Left hindlimb (tissue), 1 donor: ENCODE data around the gene COLQ.
"Not testable (repeated sequence)": the region's sequence is repeated elsewhere in the genome, so short reads cannot be mapped to it uniquely, and the experiment has no call there.

Source experiments
- DNase-seq: peaks from one replicate; pipeline ENCODE4 v3.0.0-alpha.2; 2018

Gene COLQ

DNA sequence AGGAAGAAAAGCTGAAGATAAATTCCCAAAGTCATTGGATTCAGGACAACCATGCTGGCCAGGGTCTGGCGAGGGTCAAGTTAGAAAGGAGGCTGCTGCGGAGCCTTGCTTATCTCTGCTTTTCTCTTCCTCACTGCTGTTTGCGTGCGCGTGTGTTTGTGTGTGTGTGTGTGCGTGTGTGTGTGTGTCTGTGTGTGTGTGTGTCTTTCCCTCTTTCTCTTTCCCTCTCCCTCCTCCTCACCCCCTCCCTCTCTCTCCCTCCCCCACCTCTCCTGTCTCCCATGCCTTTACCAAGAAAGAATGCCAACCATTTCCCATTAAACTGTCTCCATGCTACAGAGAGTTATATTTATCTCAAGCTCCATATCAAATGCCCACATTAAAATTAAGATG is at the start of gene COLQ:
Gene COLQ, minus strand, starts transcription at position 134 of the 393 bp plus-strand sequence. Its CDS starts 81 bp downstream, at position 53.
- DNase-seq: no peak

DNA sequence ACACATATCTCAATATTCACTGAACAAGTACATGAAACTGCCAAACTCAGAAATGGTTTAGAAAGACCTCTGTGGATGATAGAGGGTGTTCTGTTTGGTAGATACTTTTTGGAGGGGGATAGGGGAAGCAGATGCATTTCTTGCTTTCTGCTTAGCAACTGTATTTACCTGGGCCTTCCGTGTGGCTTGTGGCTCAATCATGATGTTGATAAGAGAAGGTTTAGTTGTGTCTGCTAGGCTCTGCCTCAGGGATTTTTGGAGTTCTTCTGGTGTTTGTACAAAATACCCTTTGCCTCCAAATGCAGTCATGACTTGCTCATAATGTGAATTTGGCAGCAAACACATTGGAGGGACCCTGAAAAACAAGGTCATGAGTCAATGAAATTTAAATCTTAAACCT is 41.7 kb upstream of the COLQ start:
- DNase-seq: no peak

DNA sequence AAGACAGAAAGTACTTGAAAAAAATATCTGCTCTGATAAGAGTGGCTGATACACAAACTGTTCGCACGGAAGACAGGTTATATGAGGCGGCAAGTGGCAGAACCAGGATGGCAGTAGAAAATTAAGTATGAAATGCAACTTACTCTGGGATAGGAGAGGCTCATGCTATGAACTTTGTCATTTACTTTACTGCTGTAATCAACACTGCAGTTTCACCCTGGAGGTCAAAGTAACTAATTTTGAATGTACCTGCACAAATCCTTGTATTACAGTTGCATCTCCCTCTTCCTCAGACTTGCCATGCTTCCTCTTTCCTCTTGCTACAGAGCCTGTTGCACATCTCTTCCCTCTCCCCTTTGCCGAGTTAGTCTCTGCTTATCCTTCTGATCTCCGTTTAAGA is 41.1 kb upstream of the COLQ start:
- no peak for DNase-seq

DNA sequence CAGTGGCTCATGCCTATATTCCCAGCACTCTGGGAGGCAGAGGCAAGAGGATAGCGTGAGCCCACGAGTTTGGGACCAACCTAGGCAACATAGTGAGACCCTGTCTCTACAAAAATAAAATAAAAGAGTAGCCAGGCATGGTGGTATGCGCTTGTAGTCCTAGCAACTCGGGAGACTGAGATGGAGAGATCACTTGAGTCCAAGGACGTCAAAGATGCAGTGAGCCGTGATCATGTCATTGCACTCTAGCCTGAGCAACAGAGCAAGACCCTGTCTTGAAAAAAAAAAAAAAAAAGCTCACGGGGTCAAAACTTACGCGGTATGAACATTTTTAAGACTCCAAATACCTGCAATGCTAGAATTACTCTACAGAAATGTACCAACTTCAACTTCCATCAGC is 37.1 kb upstream of the COLQ start:
- DNase-seq: no peak

DNA sequence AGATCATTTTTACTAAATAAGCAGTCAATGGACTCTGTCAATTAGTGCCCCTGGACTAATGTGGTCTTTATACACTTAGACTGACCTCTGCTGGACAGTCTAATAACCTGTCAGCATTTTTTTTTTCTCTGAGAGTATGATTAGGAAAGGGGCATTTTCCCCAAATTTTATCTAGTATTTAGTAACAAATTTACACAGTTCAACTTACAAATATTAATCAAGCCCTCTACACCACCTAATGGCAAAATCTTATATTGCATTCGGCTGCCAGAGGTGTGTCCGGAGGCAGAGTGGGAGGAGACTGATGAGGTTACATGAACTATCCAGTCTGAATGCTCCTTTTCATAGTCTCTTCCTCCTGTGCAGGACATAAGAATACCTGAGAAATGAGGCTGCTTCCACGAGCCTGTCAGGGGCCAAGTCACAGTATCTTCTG is 36.0 kb upstream of the COLQ start:
- DNase-seq: no peak

DNA sequence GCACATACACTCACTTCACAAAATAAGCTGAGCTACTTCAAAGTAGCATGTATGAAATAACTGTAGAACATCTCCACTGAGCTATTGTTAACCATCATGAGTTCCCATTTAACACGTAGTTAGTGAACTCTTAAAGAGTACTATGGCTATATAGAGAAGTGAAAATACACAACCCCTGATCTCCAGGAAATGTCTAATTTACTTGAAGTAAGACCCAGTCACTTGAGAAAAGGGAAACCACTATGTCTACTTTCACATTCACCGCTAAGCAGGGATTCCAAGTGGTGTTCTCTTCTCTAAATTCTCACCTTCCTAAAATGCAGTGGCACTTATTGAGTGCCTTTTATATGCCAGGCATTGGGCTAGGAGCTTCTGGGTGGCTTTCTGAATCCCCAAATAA is 35.0 kb upstream of the COLQ start:
- no peak for DNase-seq

DNA sequence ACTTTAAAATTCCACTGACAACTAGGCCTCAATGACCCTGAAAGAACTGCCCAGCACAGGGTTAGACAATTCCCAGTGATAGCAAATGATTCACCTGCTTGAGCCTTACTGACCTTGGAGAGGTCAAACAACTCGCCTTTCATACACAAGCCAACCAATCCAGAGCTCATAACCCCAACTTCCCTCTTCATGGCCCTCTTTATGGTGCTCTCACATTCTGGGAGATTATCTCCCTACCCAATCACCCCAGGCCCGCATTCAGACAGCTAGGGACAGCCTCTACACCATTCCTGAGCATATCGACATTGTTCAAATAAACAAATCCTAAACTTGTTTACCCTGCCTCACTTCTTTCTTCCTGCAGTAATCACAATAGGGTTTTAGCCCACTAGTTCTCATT is 32.2 kb upstream of the COLQ start:
- no peak for DNase-seq

DNA sequence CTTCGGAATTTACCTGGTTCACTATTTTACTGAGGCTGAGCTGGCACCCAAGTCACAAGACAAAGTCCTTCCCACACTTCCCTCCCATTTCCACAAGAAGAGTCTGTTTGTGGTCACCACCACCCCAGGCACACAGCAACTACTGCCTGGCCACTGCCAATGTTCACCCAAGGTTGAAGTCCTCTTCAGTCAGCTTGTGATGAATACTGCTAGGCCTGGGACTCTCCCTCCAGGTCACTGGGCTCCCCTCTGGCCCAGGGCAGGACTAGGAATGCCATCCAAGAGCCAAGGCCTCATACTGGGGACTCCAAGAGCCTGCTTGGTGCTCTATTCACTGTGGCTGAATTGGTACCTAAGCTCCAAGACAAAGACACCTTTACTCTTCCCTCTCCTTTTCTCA is 30.4 kb upstream of the COLQ start:
- DNase-seq: no peak

DNA sequence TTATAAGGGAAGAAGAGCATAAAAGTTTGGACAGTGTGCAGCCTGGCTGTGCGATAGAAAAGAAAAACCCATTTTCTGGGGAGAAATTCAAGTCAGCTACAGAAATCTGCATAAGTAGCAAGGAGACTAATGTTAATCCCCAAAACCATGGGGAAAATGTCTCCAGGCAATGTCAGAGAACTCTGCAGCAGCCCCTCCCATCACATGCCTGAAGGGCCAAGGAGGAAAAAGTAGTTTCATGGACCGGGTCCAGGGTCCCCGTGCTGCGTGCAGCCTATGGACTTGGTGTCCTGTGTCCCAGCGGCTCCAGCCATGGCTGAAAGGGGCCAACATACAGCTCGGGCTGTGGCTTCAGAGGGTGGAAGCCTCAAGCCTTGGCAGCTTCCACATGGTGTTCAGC is 28.3 kb upstream of the COLQ start:
- no peak for DNase-seq

DNA sequence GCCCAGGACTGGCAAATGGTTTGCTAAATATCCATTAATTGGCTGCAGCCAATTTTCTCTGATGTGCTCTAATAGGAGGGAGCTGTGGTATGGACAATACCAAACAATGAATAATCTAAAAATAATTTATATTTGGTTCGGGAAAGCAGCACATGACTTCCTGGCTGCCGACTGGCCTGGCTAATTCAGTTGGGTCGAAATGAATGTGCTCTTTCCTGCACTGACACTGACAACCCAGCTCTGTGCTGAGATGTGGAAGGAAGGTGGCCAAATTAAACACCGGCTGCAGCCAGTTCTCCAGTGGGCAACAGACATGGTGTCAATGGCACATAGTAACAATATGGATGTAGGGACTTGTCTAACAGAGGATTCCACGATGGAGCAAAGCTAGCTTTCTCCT is 21.1 kb upstream of the COLQ start:
- no peak for DNase-seq

DNA sequence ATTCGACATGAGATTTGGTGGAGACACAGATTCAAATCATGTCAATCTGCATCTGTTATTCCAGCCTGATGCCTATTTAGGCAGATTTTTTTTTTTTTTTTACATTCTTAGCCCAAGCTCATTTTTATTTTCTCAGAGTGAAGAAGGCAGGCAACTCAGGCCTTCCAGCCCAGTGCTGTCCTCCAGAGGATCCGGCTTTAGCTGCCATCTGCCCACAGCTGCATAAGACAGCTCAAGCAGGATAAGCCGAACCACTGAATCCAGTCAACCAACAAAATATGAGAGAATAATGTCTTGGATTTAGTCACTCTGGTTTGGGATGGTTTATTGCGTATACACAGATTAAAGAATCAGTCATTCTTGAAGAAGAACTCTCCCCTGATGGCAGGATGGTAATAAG is 19.9 kb upstream of the COLQ start:
- DNase-seq: no peak

DNA sequence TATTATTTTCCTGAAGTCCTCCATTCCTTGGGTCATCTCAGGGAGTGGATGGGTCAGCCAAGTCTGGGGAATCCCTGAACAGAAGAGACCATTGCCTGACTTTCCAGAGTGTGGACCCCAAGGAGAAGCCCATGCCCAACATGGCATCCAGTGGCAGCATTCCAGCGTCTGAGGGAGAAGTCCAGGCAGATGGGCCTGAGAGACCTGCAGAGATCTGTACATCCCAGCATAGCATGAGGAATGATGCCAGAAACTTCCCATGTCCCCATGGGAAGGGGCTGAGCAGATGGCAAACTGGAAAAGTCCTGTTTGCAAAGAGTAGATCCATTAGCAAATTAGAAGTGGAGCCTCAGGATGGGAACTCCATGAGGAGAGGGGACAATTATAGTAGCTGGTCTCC is 17.6 kb upstream of the COLQ start:
- no peak for DNase-seq

DNA sequence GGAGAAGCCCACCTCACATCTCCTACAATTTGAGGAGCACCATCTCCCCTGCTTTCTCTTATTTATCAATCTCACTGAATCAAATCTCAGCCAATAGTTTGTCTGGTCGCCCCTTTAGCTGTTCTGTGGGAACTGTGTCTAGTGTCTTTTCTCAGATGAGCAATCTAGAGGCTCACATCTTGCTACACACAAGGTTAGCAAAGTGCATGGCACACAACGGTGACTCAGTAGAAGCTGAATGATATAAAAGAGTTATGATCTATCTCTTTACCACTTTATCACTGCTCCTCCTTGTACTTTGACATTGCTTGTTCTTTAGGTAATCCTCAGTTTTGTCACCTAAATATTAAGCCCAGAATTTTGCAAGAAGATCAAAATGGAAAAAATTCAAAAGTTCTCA is 16.8 kb upstream of the COLQ start:
- no peak for DNase-seq

DNA sequence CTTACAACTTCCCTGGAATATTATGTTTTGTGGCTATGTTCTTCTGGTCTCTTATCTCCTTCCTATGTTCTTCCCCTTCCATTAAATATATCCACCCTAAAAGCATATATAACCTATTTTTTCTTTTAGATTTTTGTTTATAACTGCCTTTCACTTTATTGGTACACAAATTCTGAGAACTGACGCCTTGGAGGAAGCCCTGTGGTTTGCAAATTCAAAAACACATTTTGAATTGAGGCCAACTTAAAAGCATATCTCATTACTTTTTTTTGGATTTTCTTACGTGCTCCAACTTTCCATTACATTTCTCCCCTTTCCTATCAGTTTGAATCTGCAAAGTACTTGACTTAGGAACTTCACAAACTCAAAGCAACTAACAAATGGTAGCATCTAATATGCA is 15.3 kb upstream of the COLQ start:
- DNase-seq: no peak

DNA sequence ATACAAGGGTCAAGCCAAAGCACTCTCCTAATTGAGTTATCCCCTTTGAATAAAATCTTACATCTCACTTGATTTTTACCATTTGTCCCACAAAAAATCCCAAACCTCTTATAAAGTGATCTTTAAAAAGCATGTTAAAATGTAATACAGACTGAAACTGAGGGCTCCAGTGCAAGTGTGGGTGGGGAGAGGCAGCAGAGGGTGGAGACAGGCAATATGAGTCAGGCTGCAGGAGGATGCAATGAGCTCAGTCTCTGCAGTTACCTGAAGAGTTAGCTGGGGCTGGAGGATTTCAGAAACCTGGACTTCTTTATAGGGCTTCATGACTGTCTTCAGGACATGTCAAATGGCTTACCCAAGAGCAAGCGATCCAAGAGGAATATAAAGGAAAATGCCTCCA is 14.2 kb upstream of the COLQ start:
- DNase-seq: no peak

DNA sequence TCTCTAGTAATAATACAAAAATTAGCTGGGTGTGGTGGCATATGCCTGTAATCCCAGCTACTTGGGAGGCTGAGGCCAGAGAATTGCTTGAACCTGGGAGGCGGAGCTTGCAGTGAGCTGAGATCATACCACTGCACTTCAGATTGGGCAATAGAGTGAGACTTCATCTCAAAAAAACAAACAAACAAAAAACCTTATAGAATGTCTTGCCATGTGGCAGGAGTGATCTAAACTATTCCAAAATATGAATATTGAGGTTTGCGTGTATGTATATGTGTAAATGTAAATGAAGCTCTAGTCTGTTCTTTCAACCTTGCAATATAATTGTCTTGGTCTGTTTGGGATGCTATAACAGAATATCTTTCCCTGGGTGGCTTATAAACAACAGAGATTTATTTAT is 11.1 kb upstream of the COLQ start:
- DNase-seq: not testable (repeated sequence)

DNA sequence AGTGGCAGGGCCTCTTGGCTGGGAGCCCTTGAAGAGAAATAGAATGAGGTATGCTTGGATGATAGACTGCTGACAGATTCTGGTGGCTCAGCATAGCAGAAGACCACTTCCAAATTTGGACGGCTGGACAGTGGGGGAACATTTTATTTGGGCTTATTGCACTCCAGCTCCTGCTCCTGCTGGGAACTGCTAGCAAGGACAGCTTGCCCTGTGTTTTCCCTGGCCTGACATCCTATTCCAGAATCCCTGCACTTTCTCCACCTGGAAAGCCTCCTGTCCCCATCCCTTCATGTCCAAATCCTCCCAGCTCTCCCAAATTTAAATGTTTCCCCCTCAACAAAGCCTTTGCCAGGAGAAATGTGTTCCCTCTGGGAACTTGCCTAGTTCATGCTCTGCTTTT is 9.8 kb upstream of the COLQ start:
- no peak for DNase-seq

DNA sequence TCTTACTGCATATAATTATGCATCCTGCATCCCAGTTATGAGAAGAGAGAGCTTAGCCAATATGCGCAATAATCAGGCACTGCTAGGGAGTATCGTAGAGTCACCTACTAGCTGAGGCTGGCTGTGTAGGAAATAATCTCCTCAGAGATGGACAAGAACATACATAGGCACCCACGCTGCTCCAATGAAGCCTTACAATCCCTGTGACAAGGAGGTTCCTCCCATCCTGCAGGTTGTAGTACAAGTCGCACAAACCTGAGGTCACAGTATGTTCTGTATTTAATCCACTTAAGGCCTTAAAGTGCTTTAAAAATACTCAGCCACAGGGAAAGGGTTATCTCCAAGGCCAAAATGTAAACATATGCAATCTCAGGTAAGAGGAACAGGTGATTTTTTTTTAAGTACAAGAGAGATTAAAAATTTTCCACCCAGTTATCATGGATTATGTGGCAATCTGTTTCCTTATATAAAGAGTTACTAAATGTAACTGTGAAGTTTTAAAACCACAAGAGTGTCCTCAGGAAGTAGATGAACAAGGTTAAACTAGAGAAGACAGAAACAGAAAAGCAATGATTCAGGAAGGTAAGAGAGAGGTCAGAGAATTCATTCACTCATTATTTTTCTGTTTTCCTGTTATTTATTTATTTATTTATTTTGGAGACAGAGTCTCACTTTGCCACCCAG is 7.5 kb upstream of the COLQ start:
- DNase-seq: no peak

DNA sequence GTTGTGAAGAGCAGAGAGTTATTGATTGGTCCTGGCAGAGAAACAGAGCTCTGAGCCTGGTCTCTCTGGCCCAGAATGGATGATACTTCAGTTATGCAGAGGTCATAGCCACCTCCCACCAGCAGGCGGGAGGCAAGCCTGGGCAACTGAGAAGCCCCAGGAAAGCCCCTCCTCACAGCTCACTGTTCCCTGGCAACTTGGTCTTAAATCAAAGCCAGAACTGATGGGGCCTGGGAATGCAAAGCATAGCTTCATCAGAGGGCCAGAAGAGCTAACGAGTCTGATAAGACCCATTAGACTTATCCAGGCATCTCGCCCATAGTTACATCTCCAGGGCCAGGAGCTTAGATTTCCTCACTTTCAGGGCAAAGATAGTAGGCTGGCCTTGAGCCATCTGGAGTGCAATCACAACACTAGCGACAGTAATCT is 5.5 kb upstream of the COLQ start:
- no peak for DNase-seq

DNA sequence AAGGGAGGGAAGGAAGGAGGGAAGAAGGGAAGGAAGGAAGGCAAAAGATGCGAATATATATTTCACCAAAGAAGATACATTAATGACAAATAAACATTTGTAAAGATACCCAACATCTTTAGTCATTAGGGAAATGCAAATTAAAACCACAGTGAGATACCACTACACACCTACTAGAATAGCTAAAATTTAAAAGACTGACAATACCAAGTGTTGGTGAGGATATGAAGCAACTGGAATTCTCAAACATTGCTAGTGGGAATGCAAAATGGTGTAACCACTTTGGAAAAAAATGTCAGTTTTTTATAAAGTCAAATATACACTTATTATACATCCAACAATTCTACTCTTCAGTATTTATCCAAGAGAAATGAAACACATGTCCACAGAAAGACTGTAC is 4.3 kb upstream of the COLQ start:
- DNase-seq: no peak

DNA sequence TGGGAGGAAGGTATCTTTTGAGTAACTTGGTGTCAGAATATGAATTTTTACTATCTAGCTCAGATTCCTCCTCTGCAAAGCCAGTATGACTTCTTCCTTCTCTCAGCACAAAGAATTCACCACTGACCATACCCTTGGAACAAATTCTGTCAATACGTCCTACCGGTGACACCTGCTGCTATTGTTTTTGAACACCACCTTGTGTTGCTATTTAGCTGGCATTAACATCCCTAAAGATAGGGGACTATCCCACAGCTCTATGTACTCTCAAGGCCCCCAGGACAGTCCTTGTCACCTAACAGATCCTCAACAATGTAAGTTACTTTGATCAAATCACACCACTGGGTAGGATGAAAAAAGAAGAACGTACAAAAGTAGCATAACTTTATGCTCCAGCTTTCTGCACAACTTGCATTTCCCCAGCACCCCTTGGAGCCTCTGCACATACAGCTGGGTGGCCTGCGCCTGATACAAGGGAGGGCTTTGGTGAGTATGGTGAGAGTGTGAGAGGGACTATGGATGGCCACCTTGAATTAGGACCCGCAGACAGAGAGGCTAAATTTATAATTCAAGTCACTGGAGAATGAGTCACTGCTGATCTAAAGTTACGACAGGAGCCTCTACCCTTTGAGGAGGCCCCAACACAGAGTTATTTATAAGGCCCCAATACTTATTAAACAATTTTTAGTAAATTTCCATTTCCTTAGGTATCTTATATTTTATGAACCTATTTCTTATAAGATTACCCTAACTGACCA is 2.3 kb upstream of the COLQ start:
- DNase-seq: no peak

DNA sequence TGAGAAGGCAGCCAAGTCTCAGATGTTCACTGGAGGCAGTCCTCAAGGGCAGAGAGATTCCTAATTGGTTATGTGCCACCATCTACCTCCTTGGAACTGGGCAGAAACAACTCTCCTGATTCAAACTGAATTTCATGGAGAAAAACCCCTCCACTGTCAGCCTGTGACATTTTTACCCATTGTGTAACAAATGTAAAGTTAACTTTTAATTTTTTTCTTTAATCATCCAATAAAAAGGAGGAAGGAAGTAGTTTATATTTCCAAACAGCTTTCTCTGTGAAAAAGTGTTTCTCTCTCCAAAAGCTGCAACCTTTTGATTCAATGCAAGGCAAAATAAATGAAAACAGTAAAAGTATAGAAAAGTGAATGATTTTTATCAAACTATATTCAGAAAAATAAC is 510 bp upstream of the COLQ start:
- no peak for DNase-seq

DNA sequence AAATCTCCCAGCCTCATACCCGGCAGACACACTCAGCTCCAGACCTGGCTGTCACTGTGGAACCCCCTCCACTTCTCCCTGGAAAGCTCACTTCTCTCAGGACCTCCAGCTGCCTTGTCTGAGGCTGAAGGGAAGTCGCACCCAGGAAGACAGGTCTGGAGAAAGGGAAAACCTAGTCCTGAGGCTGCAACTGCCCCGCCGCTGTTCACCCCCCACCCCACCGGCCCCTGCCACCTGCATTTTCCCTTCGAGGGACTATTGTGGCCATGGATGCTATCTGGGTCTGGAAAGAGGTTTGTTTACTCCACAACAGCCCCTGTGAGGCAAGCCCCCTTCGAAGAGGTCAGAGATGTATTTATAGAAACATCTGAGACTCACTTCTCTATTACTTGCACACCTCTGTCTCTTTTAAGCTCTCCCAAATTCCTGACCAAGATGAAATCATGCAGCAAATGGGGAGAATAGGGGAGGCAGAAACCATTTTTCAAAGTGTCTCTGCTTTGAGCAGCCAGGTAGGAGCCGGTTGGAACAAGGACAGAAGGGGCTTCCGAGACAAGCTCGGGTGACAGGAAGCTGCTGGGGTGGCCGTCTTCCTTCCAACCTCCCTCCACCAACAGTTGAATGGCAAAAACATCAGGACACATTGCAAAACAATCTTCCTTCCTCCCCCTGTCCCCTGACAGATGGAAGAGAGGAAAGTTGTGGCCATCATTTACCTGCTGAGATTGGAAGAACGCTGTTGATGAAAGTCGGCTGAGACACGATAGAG is 518 bp downstream of the COLQ start:
- DNase-seq: no peak

DNA sequence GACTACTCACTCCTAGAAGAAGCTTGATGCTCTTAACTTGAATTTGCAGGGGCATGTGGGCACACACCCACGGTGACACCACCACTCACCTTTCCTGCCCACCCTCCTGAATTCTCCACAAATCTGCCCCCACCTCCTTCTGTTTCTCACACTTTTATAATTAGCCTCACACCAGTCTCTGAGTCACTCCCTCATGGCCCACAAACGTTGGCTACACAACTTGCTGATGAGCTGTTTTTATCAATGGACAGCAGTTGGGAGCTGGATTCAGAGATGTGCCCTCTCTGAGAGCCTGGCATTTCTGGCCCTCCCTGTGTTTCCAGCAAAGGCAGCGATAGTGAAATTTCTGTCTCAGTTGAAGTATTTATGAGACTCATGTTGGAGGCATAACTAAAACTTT is 1.3 kb downstream of the COLQ start:
- DNase-seq: no peak
